ENCODE data around the gene NKX3-2. TPM values are rescaled to one million over a fixed set of nuclear protein-coding genes. Genes with fewer than 3 reads are reported as not detected.

The NKX3-2 gene
- total RNA-seq, 1 donor from 2014 or later = not detected

DNA sequence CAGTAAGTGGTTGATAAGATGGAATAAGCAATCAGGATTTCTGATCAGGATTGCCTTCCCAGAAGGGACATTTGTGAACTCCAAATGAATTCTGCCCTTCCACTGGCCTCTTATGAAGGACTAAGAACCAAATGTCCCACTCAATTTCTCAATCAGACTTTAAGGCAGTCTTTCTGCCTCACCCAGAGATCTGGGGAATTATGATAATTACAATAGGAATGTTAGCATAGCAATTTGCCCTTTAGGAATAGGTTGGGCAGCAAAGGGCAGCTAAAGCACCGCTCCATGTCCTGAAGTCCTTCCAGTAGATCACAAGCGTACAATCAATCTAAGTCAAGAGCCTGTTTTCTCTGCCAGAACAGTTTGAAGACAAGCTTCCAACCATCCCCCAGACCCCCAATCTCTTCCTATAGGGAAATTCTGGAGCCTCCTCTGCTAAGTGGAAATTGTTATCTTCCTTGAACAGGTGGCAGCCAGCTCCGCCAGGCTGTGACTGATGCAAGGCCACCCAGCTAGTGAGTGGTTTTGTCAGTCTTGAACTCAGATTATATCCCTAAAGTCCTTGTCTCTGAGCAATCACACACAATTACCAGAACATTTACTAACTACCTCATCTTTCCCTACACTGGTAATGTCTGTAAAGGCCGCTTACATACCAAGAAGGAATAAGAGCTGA, 18.6 kb downstream of the NKX3-2 start:
- Mint-ChIP-seq H3K4me1 (peaks cover 14% of the 10 kb centered on the region), H3K27me3 (ENCODE audit: insufficient read depth, low read depth) (peaks cover 74% of the 10 kb centered on the region), H3K27ac (no peak overlapping the region), H3K4me3 (no peak overlapping the region), H3K36me3 (peaks cover 2% of the 10 kb centered on the region), H3K9me3 (peaks cover 17% of the 10 kb centered on the region)
- Histone ChIP-seq H3K4me2 (no peak overlapping the region), H3K4me1 (peaks cover 8% of the 10 kb centered on the region), H4K20me1 (ENCODE audit: low read depth) (peaks cover 24% of the 10 kb centered on the region), H3F3A (ENCODE audit: low read depth) (peaks cover 11% of the 10 kb centered on the region), H3K27ac (no peak overlapping the region), H3K9ac (no peak overlapping the region), H2AFZ (replicated peaks) (no peak overlapping the region), H3K36me3 (no peaks in the 10 kb centered on the region), H3K79me2 (ENCODE audit: low read depth) (no peaks in the 10 kb centered on the region), H3K27me3 (peaks cover 100% of the 10 kb centered on the region), H3K9me3 (ENCODE audit: low read depth) (no peaks in the 10 kb centered on the region), H3K4me3 (no peak overlapping the region)
- no peak for DNase-seq (ENCODE audit: low spot score)
- no peak for TF ChIP-seq CTCF (IDR thresholded peaks at IDR 0.05)
- TF ChIP-seq EZH2phosphoT487 (IDR thresholded peaks at IDR 0.05) = no peak
- TF ChIP-seq EZH2 (IDR thresholded peaks at IDR 0.05) = no peak

- Mint-ChIP-seq H3K4me1 (peaks cover 5% of the 10 kb centered on the region), H3K27ac (no peak overlapping the region), H3K4me3 (no peak overlapping the region), H3K9me3 (peaks cover 17% of the 10 kb centered on the region), H3K36me3 (peaks cover 2% of the 10 kb centered on the region), H3K27me3 (ENCODE audit: insufficient read depth, low read depth) (peaks cover 67% of the 10 kb centered on the region)
- Histone ChIP-seq H3K4me1 (no peaks in the 10 kb centered on the region), H3K9ac (no peak overlapping the region), H3K36me3 (no peaks in the 10 kb centered on the region), H3K79me2 (ENCODE audit: low read depth) (no peaks in the 10 kb centered on the region), H3K9me3 (ENCODE audit: low read depth) (no peaks in the 10 kb centered on the region), H3K4me2 (no peak overlapping the region), H3K27ac (no peak overlapping the region), H2AFZ (replicated peaks) (no peak overlapping the region), H4K20me1 (ENCODE audit: low read depth) (peaks cover 17% of the 10 kb centered on the region), H3K4me3 (no peak overlapping the region), H3K27me3 (peaks cover 100% of the 10 kb centered on the region), H3F3A (ENCODE audit: low read depth) (peaks cover under 1% of the 10 kb centered on the region)
- no peak for DNase-seq (ENCODE audit: low spot score)
- TF ChIP-seq CTCF (IDR thresholded peaks at IDR 0.05) (no peak), EZH2 (IDR thresholded peaks at IDR 0.05) (peak; percentile 74), EZH2phosphoT487 (IDR thresholded peaks at IDR 0.05) (peak; percentile 52)
Measured at GRCh38 chr4:13524504-13525243, 19.6 kb downstream of the NKX3-2 start.

GRCh38 chr4:13523591-13524503, 20.5 kb downstream of the NKX3-2 start:
- Mint-ChIP-seq H3K9me3 (peaks cover 17% of the 10 kb centered on the region), H3K4me3 (no peak overlapping the region), H3K27me3 (ENCODE audit: insufficient read depth, low read depth) (peaks cover 59% of the 10 kb centered on the region), H3K27ac (no peak overlapping the region), H3K4me1 (peaks cover 7% of the 10 kb centered on the region), H3K36me3 (peaks cover 2% of the 10 kb centered on the region)
- H3K36me3 ChIP-seq = no peaks in the 10 kb centered on the region
- H4K20me1 ChIP-seq (ENCODE audit: low read depth) = peaks cover 8% of the 10 kb centered on the region
- no peak for DNase-seq (ENCODE audit: low spot score)
- H3K9me3 ChIP-seq (ENCODE audit: low read depth) = no peaks in the 10 kb centered on the region
- no peaks in the 10 kb centered on the region for H3F3A ChIP-seq (ENCODE audit: low read depth)
- H2AFZ ChIP-seq (replicated peaks) = no peak overlapping the region
- no peak overlapping the region for H3K9ac ChIP-seq
- no peak overlapping the region for H3K27ac ChIP-seq
- H3K27me3 ChIP-seq = peaks cover 100% of the 10 kb centered on the region
- H3K4me3 ChIP-seq = no peak overlapping the region
- TF ChIP-seq EZH2 (IDR thresholded peaks at IDR 0.05) (peak; percentile 10), EZH2phosphoT487 (IDR thresholded peaks at IDR 0.05) (no peak)
- no peak overlapping the region for H3K4me2 ChIP-seq
- H3K79me2 ChIP-seq (ENCODE audit: low read depth) = no peaks in the 10 kb centered on the region
- no peaks in the 10 kb centered on the region for H3K4me1 ChIP-seq

Measured in neural progenitor cell (in vitro differentiated cells).